Measurements from ENCODE around the gene ZNFX1. TPM values are rescaled to one million over a fixed set of nuclear protein-coding genes. Genes with fewer than 3 reads are reported as not detected.

Gene ZNFX1
- polyA plus RNA-seq, 1 donor from 2014 or later, result 5.4 TPM

DNA sequence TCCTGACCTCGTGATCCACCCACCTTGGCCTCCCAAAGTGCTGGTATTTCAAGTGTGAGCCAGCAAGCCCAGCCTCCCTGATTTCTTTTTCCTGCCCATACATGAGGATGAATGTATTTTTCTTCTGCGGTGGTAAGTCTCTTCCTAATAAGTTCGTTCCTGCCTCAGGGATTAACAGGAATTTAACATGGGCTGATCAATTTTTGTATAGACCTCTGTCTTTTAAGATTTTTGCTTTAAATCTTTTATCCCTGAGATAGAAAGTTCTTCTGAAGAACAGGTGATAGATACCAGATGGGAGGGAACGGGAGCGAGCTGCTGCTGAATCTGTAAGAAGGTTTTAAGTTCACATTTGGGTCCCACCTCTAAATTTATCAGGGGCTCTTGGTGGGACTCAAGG, 7.0 kb upstream of the ZNFX1 start:
- no peak overlapping the region for H3K9ac ChIP-seq (ENCODE audit: low read length)
- no peaks in the 10 kb centered on the region for H3F3A ChIP-seq (ENCODE audit: insufficient read depth, low read length, poor library complexity, severe bottlenecking)
- H3K4me2 ChIP-seq (ENCODE audit: low read length), result no peak overlapping the region
- no peaks in the 10 kb centered on the region for H3K27me3 ChIP-seq (ENCODE audit: insufficient read depth, low read depth, low read length)
- TF ChIP-seq POLR2AphosphoS5 (IDR thresholded peaks at IDR 0.05) (no peak), RAD21 (conservative IDR thresholded peaks at IDR 0.05) (no peak), SMC3 (conservative IDR thresholded peaks at IDR 0.05; ENCODE audit: poor library complexity) (no peak), TAF1 (IDR thresholded peaks at IDR 0.05; ENCODE audit: low read depth) (no peak), EP300 (conservative IDR thresholded peaks at IDR 0.05; ENCODE audit: poor library complexity, severe bottlenecking) (no peak), MXI1 (conservative IDR thresholded peaks at IDR 0.05; ENCODE audit: poor library complexity, severe bottlenecking) (no peak), EZH2 (IDR thresholded peaks at IDR 0.05; ENCODE audit: borderline replicate concordance, insufficient read depth, low read length, poor library complexity, severe bottlenecking) (no peak)
- TF ChIP-seq, protein P1, sequence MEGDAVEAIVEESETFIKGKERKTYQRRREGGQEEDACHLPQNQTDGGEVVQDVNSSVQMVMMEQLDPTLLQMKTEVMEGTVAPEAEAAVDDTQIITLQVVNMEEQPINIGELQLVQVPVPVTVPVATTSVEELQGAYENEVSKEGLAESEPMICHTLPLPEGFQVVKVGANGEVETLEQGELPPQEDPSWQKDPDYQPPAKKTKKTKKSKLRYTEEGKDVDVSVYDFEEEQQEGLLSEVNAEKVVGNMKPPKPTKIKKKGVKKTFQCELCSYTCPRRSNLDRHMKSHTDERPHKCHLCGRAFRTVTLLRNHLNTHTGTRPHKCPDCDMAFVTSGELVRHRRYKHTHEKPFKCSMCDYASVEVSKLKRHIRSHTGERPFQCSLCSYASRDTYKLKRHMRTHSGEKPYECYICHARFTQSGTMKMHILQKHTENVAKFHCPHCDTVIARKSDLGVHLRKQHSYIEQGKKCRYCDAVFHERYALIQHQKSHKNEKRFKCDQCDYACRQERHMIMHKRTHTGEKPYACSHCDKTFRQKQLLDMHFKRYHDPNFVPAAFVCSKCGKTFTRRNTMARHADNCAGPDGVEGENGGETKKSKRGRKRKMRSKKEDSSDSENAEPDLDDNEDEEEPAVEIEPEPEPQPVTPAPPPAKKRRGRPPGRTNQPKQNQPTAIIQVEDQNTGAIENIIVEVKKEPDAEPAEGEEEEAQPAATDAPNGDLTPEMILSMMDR (IDR thresholded peaks at IDR 0.05; ENCODE audit: poor library complexity, severe bottlenecking), result no peak
- TF ChIP-seq, protein P2, sequence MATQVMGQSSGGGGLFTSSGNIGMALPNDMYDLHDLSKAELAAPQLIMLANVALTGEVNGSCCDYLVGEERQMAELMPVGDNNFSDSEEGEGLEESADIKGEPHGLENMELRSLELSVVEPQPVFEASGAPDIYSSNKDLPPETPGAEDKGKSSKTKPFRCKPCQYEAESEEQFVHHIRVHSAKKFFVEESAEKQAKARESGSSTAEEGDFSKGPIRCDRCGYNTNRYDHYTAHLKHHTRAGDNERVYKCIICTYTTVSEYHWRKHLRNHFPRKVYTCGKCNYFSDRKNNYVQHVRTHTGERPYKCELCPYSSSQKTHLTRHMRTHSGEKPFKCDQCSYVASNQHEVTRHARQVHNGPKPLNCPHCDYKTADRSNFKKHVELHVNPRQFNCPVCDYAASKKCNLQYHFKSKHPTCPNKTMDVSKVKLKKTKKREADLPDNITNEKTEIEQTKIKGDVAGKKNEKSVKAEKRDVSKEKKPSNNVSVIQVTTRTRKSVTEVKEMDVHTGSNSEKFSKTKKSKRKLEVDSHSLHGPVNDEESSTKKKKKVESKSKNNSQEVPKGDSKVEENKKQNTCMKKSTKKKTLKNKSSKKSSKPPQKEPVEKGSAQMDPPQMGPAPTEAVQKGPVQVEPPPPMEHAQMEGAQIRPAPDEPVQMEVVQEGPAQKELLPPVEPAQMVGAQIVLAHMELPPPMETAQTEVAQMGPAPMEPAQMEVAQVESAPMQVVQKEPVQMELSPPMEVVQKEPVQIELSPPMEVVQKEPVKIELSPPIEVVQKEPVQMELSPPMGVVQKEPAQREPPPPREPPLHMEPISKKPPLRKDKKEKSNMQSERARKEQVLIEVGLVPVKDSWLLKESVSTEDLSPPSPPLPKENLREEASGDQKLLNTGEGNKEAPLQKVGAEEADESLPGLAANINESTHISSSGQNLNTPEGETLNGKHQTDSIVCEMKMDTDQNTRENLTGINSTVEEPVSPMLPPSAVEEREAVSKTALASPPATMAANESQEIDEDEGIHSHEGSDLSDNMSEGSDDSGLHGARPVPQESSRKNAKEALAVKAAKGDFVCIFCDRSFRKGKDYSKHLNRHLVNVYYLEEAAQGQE (IDR thresholded peaks at IDR 0.05; ENCODE audit: borderline replicate concordance), result no peak
- peaks cover 67% of the 10 kb centered on the region for H3K79me2 ChIP-seq (replicated peaks; ENCODE audit: insufficient read depth, low read length)
- peaks cover 50% of the 10 kb centered on the region for H3K36me3 ChIP-seq (ENCODE audit: insufficient read depth, low read length)
- no peaks in the 10 kb centered on the region for H3K9me3 ChIP-seq (ENCODE audit: low read length)
- H3K4me3 ChIP-seq (ENCODE audit: low read length), result peak overlapping the region; percentile 19
- H3K27ac ChIP-seq (ENCODE audit: low read length), result no peak overlapping the region
- no peaks in the 10 kb centered on the region for H3K9me2 ChIP-seq (ENCODE audit: insufficient read depth, low read length)
- no peak overlapping the region for H2AFZ ChIP-seq (ENCODE audit: low read depth, low read length)
- peaks cover 20% of the 10 kb centered on the region for H4K20me1 ChIP-seq (ENCODE audit: insufficient read depth)

GRCh38 chr20:49283703-49284625, 6.1 kb upstream of the ZNFX1 start:
- Histone ChIP-seq H2AFZ (ENCODE audit: low read depth, low read length) (no peak overlapping the region), H3K9me2 (ENCODE audit: insufficient read depth, low read length) (no peaks in the 10 kb centered on the region), H3K79me2 (replicated peaks; ENCODE audit: insufficient read depth, low read length) (peaks cover 75% of the 10 kb centered on the region), H3K36me3 (ENCODE audit: insufficient read depth, low read length) (peaks cover 49% of the 10 kb centered on the region), H3K9ac (ENCODE audit: low read length) (no peak overlapping the region), H3F3A (ENCODE audit: insufficient read depth, low read length, poor library complexity, severe bottlenecking) (no peaks in the 10 kb centered on the region), H3K4me3 (ENCODE audit: low read length) (peak overlapping the region; percentile 77), H3K4me2 (ENCODE audit: low read length) (peak overlapping the region; percentile 13), H4K20me1 (ENCODE audit: insufficient read depth) (peaks cover 20% of the 10 kb centered on the region), H3K9me3 (ENCODE audit: low read length) (no peaks in the 10 kb centered on the region), H3K27ac (ENCODE audit: low read length) (no peak overlapping the region), H3K27me3 (ENCODE audit: insufficient read depth, low read depth, low read length) (no peaks in the 10 kb centered on the region)
- no peak for TF ChIP-seq SMC3 (conservative IDR thresholded peaks at IDR 0.05; ENCODE audit: poor library complexity)
- no peak for TF ChIP-seq EZH2 (IDR thresholded peaks at IDR 0.05; ENCODE audit: borderline replicate concordance, insufficient read depth, low read length, poor library complexity, severe bottlenecking)
- TF ChIP-seq EP300 (conservative IDR thresholded peaks at IDR 0.05; ENCODE audit: poor library complexity, severe bottlenecking), result no peak
- TF ChIP-seq, protein P1 (IDR thresholded peaks at IDR 0.05; ENCODE audit: poor library complexity, severe bottlenecking), result no peak
- no peak for TF ChIP-seq MXI1 (conservative IDR thresholded peaks at IDR 0.05; ENCODE audit: poor library complexity, severe bottlenecking)
- TF ChIP-seq, protein P2 (IDR thresholded peaks at IDR 0.05; ENCODE audit: borderline replicate concordance), result no peak
- no peak for TF ChIP-seq TAF1 (IDR thresholded peaks at IDR 0.05; ENCODE audit: low read depth)
- no peak for TF ChIP-seq RAD21 (conservative IDR thresholded peaks at IDR 0.05)
- TF ChIP-seq POLR2AphosphoS5 (IDR thresholded peaks at IDR 0.05), result no peak

Data from neural cell (in vitro differentiated cells).